Esophagus muscularis mucosa (tissue), 4 donors: ENCODE data around the gene NUTF2. TPM values are rescaled to one million over a fixed set of nuclear protein-coding genes. Genes with fewer than 3 reads are reported as not detected.

Experiments used
- DNase-seq: peaks from one replicate; pipeline ENCODE4 v3.0.0-alpha.2; 2017; ENCODE audit errors: extremely low spot score
- H3K27ac ChIP-seq, 4 donors: fragments of 200-600 bp; sonication (generic); replicated peaks in 1 of 4; 1 replicate in 3 of 4; 2 replicates in 1 of 4; pipeline ENCODE4 v1.5.1; 2016 to 2019; ENCODE audit warnings: mild to moderate bottlenecking in 1 of 4
- H3K27me3 ChIP-seq, 4 donors: fragments of 200-600 bp; sonication (generic); one replicate each; pipeline versions ENCODE4 v1.5.1 to v1.6.0; 2016 to 2019
- H3K36me3 ChIP-seq, 4 donors: fragments of 200-600 bp; sonication (generic); one replicate each; pipeline ENCODE4 v1.5.1; 2016 to 2019
- H3K4me1 ChIP-seq, 4 donors: fragments of 200-600 bp; sonication (generic); one replicate each; pipeline ENCODE4 v1.5.1; 2016 to 2019
- H3K4me3 ChIP-seq, 4 donors: fragments of 200-600 bp; sonication (generic); 1 replicate in 2 of 4; 2 replicates in 2 of 4; pipeline ENCODE4 v1.5.1; 2016 to 2019; ENCODE audit warnings: mild to moderate bottlenecking in 4 of 4, moderate library complexity in 1 of 4
- H3K9me3 ChIP-seq, 4 donors: fragments of 200-600 bp; sonication (generic); 1 replicate in 3 of 4; 2 replicates in 1 of 4; pipeline ENCODE4 v1.5.1; 2016 to 2019
- EP300 ChIP-seq: sonication (generic); formaldehyde crosslinking; IDR thresholded peaks from one replicate; pipeline ENCODE4 v1.6.1; 2017; ENCODE audit warnings: antibody characterized with exemption
- POLR2A ChIP-seq: fragments of 450-650 bp; IDR thresholded peaks from one replicate; pipeline ENCODE4 v1.6.1; 2017; ENCODE audit warnings: antibody characterized with exemption, moderate library complexity, mild to moderate bottlenecking, low read depth
- POLR2AphosphoS5 ChIP-seq, 2 donors: sonication (generic); formaldehyde crosslinking; IDR thresholded peaks; one replicate each; pipeline ENCODE4 v1.6.1; 2017; ENCODE audit warnings: antibody characterized with exemption in 2 of 2
- WGBS: methylation state at CpG from one replicate; pipeline ENCODE4 v1.1.5; 2018; 5-methylcytosine and 5-hydroxymethylcytosine counted together
- intact Hi-C: fragments of 100-400 bp; cut with DNase I; formaldehyde crosslinking; loops from one replicate; pipeline ENCODE4 v1.15.1; 2023
- total RNA-seq, 4 donors: library from RNA; depleted of rRNA; stranded (reverse); fragments of >200 nt; gene quantifications; one replicate each; pipeline versions ENCODE4 v1.1.0 to v1.2.1, GENCODE V29; 2016
- TF ChIP-seq, protein P1 (sequence below), 3 experiments: fragments of 200-600 bp in 2 of 3; fragments of 450-650 bp in 1 of 3; sonication (generic) in 2 of 3; IDR thresholded peaks; one replicate each; pipeline ENCODE4 v1.5.1; 2017 to 2019; ENCODE audit warnings: antibody characterized with exemption in 3 of 3, mild to moderate bottlenecking in 2 of 3, moderate library complexity in 1 of 3

The NUTF2 gene
- total RNA-seq, 4 donors from 2014 or later: 101 to 246 (median 174) TPM

DNA sequence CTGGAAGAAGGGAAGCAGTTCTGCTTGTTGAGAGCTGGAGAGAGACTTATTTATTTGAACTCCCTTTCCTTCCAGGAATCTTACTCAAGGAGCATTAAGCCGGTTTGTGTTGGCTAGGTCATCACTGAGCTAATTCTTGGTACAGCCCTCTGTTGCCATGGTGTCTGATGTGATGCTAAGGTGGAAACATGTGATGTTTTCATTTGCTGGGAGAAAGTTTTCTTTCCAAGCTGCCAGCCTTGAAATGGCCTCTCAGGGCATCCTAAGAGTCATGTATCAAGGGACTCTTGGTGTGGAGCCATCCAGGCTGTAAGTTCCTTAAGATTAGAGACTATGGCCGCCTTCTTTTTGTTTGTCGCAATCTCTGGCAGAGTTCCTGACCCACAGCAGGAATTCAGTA lies 50.5 kb downstream of the NUTF2 start:
- Histone ChIP-seq H3K27me3 (no peaks in the 10 kb centered on the region), H3K9me3 (no peaks in the 10 kb centered on the region), H3K4me1 (peaks cover 47 to 66% (median 60%) of the 10 kb centered on the region in 4 donors), H3K27ac (peak overlapping the region; percentile 25 to 68 (median 64)), H3K36me3 (peaks cover 0 to 13% (median 7%) of the 10 kb centered on the region in 4 donors), H3K4me3 (no peak overlapping the region)
- intact Hi-C loops: no loop called here
- TF ChIP-seq POLR2AphosphoS5 (IDR thresholded peaks at IDR 0.05) (peak in 1 of 2 donors; percentile 41), EP300 (no peak)
- WGBS: 67% methylated on average over 3 of the region's 3 CpGs
- DNase-seq: no peak

DNA sequence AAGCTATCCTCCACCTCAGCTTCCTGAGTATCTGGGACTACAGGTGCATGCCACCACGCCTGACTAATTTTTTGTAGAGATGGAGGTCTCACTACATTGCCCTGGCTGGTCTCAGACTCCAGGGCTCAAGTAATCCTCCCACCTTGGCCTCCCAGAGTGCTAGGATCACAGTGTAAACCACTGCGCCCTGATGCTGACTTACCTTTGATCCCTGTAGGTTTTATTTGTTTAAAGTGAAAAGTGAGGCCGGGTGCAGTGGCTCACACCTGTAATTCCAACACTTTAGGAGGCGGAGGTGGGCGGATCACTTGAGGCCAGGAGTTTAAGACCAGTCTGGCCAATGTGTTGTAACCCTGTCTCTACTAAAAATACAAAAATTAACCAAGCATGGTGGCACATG lies 55.0 kb downstream of the NUTF2 start:
- WGBS: 95% methylated on average over 5 of the region's 5 CpGs
- Histone ChIP-seq H3K36me3 (peaks cover 0 to 39% (median 14%) of the 10 kb centered on the region in 4 donors), H3K9me3 (no peaks in the 10 kb centered on the region), H3K4me3 (no peak overlapping the region), H3K4me1 (peaks cover 15 to 35% (median 25%) of the 10 kb centered on the region in 4 donors), H3K27me3 (no peaks in the 10 kb centered on the region), H3K27ac (no peak overlapping the region)
- no peak for DNase-seq
- TF ChIP-seq POLR2A: no peak
- TF ChIP-seq EP300: no peak
- no peak for TF ChIP-seq POLR2AphosphoS5 (IDR thresholded peaks at IDR 0.05)
- TF ChIP-seq, protein P1, sequence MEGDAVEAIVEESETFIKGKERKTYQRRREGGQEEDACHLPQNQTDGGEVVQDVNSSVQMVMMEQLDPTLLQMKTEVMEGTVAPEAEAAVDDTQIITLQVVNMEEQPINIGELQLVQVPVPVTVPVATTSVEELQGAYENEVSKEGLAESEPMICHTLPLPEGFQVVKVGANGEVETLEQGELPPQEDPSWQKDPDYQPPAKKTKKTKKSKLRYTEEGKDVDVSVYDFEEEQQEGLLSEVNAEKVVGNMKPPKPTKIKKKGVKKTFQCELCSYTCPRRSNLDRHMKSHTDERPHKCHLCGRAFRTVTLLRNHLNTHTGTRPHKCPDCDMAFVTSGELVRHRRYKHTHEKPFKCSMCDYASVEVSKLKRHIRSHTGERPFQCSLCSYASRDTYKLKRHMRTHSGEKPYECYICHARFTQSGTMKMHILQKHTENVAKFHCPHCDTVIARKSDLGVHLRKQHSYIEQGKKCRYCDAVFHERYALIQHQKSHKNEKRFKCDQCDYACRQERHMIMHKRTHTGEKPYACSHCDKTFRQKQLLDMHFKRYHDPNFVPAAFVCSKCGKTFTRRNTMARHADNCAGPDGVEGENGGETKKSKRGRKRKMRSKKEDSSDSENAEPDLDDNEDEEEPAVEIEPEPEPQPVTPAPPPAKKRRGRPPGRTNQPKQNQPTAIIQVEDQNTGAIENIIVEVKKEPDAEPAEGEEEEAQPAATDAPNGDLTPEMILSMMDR (IDR thresholded peaks at IDR 0.05): no peak
- intact Hi-C loops: no loop called here

GRCh38 chr16:67902831-67903230 lies 56.1 kb downstream of the NUTF2 start:
- no peaks in the 10 kb centered on the region for H3K9me3 ChIP-seq
- intact Hi-C loops: no loop called here
- DNase-seq: no peak
- no peaks in the 10 kb centered on the region for H3K27me3 ChIP-seq
- TF ChIP-seq POLR2AphosphoS5 (IDR thresholded peaks at IDR 0.05): no peak
- no peak for TF ChIP-seq EP300
- TF ChIP-seq, protein P1 (IDR thresholded peaks at IDR 0.05): no peak
- TF ChIP-seq POLR2A: no peak
- H3K4me1 ChIP-seq: peaks cover 4 to 24% (median 14%) of the 10 kb centered on the region in 4 donors
- no peak overlapping the region for H3K4me3 ChIP-seq
- H3K36me3 ChIP-seq: peaks cover 0 to 40% (median 13%) of the 10 kb centered on the region in 4 donors
- peak overlapping the region in 1 of 4 donors; percentile 0 for H3K27ac ChIP-seq
- 77% methylated on average over 4 of the region's 4 CpGs for WGBS

DNA sequence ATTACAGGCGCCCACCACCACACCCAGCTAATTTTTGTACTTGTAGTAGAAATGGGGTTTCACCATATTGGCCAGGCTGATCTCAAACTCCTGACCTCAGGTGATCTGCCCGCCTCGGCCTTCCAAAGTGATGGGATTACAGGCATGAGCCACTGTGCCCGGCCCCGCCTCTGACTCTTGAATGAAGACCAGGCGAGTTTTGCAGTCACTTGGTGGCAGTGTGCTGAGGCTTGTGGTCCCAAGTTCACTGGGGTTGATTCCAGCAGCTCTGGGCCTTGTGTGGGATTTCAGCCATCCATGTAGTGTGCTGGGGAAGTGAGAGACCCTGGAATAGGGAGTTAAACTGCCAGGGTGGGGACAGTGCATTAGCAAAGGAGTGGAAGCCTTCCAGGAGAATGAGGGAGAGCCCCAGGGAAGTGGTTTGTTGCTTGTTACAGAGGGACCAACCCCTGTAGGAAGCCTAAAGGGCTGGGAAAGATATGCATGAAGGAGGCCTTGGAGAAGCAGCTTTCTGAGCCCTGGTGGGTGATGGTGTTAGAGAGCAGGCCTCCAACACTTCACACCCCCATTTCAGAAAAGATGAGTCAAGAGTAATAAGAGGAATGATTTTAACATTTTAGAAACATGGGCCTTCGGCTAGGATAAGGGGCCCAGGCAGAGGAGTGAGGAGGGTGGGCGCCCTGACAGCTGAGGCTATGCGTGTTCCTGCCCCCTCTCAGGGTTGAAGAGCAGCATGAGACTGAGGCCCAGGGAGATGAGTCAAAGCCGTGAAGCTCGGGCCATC lies 60.9 kb downstream of the NUTF2 start:
- intact Hi-C loops: no loop called here
- Histone ChIP-seq H3K36me3 (peaks cover 12 to 71% (median 36%) of the 10 kb centered on the region in 4 donors), H3K27ac (no peak overlapping the region), H3K4me3 (no peak overlapping the region), H3K4me1 (peaks cover 0 to 13% (median 3%) of the 10 kb centered on the region in 4 donors), H3K9me3 (no peaks in the 10 kb centered on the region), H3K27me3 (no peaks in the 10 kb centered on the region)
- 84% methylated on average over 10 of the region's 11 CpGs for WGBS
- TF ChIP-seq EP300 (no peak), POLR2A (no peak), POLR2AphosphoS5 (IDR thresholded peaks at IDR 0.05) (no peak)
- TF ChIP-seq, protein P1 (IDR thresholded peaks at IDR 0.05): no peak
- DNase-seq: no peak

GRCh38 chr16:67909056-67909742 lies 62.5 kb downstream of the NUTF2 start:
- Histone ChIP-seq H3K27ac (no peak overlapping the region), H3K27me3 (no peaks in the 10 kb centered on the region), H3K4me3 (no peak overlapping the region), H3K36me3 (peaks cover 12 to 68% (median 43%) of the 10 kb centered on the region in 4 donors), H3K9me3 (no peaks in the 10 kb centered on the region), H3K4me1 (peaks cover 0 to 5% (median 0%) of the 10 kb centered on the region in 4 donors)
- intact Hi-C loops: no loop called here
- 94% methylated on average over 21 of the region's 36 CpGs for WGBS
- TF ChIP-seq, protein P1 (IDR thresholded peaks at IDR 0.05): no peak
- TF ChIP-seq POLR2AphosphoS5 (IDR thresholded peaks at IDR 0.05): no peak
- TF ChIP-seq POLR2A: no peak
- TF ChIP-seq EP300: no peak
- DNase-seq: no peak
